ENCODE results near the gene GPRC5D.

GPRC5D gene

DNA sequence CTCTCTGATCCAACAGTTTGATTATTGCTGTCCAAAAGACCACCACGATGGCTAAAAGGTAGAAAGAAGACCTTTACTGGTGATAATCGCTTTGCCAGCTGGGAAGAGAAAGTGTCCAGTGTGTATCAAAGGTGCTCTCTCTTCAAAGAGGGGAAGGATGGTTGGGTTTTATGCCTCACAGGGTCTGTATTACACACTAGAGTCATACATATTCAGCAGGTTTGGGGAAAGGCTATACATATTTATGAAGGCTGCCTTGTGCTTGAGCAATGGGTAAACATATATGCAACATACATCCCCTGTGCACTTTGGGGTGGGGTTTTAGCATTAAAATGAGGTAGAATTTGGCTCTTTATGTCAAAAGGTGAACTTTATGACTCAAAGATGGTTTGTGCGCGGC lies 18.2 kb downstream of the GPRC5D start:
- no peak for DNase-seq

DNA sequence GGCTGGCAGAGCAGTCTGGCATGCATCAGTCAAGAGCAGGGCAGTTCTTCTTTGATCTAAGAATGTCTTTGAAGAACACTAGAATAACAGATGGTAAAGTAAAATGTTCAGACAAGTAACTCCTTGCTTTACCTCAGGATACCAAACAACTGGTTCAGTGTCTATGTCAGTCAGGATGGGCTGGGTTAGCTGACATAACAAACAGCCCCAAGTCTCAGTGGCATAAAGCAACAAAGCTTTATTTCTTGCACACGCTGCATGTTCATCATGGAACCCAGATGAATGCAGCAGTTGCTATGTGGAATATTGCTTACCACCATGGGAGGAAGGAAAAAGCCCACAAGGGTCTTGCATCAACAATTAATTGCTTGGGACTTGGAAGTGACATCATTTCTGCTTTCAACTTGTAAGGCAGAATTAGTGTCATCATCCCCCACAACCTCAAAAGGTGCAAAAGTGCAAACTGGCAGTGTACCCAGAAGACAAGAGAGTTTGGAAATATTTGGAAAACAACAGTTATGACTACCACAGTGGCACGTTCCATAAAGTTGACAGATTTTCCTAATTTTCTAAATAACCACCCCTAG lies 21.2 kb downstream of the GPRC5D start:
- DNase-seq = no peak

DNA sequence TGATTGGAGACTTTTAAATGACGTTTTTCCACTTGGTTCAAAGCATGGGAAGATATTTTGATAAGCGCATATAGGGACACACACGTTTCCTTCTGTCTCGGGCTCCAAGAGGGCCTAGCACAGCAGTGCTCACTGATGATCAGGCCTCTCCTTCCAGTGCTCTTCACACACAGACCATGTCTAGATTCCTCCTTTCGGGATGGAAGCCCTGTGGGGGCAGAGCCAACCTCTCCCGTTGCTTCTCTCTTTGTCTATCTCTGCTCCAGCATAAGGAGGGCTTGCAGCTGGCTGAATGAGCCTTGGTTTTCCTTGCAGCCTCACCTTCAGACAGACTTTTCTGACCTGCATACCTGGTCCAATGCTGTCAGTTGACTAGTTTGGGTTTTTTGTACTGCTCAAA lies 22.3 kb downstream of the GPRC5D start:
- no peak for DNase-seq

DNA sequence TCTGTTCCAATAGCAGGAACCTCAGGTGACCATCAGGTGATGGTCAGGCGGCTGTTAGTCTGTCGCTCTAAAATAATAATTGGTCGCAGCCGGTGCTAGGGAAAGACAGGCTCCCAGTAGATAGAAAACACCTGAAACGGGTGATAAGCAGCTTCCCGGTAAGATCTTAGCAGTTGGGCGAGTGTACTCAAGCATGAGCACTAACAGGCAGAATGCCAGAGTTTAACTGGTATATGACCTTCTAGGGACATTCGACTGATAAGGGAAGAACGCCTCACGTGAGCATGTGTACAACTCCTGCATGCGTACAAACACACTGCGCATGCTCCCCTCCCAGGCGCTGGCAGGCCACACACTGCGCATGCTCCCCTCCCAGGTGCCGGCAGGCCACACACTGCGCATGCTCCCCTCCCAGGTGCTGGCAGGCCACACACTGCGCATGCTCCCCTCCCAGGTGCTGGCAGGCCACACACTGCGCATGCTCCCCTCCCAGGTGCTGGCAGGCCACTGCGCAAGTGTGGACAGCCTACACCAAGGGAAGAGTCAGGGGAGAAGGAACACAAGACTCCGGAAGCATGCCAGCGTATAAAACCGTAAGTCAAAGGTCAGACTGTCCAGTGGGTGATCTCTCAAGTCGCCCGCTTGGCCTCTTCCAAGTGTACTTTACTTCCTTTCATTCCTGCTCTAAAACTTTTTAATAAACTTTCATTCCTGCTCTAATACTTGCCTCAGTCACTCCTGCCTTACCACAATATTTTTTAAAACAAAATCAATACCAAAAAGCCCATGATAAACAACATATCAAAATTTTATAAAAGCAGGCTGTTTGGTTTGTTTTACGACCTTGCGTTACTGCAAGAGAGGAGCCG lies 24.5 kb downstream of the GPRC5D start:
- no peak for DNase-seq

DNA sequence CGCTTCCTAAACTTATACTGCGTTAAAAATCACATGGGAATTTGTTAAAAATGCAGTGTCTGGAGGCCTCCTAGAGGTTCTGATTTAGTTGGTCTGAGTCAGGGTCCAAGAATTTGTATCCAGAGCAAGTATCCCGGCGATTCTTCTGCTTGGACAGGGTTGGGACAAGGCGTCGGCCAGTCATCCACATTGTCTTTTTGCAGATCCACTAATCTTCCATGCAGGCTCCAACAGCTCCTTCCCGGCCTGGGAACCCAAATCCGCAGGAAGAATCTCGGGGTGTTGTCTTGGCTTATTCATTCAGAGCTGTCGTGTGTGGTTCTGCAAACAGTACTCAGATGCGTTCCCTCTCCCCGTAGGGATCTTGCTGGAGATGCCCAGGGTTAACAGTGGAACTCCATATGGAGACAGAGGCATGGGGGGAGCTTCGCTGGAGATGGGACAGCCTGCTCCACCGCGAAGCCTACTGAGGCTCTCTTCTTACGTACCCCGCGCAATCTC lies 25.3 kb downstream of the GPRC5D start:
- DNase-seq = no peak

DNA sequence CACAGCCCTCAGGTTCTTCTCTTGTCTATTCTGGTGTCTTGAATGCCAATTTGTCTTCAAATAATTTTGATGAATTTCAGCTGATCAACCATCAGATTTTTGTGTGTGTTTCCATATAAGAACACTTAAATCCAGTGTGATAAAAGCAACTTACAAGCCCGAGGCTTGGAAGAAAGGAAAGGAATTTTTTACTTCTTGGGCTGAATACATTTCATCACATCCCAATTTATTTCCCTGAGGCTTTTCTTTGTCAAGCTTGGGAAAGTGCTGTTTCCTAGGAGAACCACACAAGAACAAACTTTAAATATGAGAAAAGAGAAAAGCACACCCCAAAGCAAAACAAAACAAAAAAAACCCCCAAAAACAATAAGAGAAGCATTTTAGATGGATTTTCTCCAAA lies 26.6 kb downstream of the GPRC5D start:
- DNase-seq = no peak

DNA sequence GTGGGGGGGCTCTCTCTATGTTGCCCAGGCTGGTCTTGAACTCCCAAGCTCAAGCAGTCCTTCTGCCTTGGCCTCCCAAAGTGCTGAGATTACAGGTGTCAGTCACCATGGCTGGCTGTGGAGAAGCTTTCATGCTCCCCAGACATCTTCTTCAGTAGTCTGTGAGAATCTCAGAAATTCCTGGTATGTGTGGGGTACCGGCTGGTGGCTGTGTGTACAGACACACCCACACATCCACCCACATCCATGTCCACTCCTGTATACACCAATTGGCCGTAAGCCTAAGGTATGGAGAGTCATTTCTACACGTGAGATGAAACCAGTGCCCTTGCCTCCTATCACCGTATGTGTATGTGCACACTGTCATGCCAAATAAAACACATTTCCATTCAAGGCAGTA lies 27.8 kb downstream of the GPRC5D start:
- DNase-seq = no peak

DNA sequence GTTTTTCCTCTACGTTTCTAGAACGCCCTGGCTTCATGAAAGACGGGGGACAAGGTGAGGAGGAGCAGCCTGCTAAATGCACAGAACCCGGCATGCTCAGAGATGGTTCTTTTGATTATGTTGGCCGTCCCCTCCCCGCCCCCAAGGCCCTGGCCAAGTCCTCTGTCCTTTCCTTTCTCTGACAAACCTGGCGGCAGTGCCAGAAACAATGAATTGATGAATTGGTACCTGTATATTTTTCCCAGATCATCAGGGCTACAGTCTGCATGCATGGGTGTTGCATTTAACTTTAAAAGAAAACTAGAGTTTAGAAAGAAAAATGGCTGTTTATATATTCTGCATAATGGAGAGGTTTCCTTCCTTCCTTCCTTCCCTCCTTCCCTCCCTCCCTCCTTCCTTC lies 29.0 kb downstream of the GPRC5D start:
- DNase-seq = no peak

DNA sequence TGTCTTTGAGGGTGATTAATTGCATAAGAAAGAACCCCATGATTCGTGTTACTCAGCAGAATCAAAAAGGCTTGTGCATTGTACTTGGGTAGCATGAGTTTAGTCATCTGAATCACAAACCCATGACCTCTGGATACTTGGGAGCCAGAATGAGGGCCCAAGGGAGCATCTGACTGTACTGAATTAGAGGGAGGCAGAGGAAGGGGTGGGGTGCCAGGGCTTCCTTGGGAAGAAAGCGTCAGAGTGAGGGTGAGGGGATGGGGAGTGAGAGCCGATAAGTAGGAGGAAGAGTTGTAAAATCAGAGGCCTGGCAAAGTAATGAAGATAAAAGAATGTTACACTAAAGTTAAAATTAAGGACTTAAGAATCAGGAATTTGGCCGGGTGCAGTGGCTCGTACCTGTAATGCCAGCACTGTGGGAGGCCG lies 29.8 kb downstream of the GPRC5D start:
- DNase-seq = no peak

DNA sequence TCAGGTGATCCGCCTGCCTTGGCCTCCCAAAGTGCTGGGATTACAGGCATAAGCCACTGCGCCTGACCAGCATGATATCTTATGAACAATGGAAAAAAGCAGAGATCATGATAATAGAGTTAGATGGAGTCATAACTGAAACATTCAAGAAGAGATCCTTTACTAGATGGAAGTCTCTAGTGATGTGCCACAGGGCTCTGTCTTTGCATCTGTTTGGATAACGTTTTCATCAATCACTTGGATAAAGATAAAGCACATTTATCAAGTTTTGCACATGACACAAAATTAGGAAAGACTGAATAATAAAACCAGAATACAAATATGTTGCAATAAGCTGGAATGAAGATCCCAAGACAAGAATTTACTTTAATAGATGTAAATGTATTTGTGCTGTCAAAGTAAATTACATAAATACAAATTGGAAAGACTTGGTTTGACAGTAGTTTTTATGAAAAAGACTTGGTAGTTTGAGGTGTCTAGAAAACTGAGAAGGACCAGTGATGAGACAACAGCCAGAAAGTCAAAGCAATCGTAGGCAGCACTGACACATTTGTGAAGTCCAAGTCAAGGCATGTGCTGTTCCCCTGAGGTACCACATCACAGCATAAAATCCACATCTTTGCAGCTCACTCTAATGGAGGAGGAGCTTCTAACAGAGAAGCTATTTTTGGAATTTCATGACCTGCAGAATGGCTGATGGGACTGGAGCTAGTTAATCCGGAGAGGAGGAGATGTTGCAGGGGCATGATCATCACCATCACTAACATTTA lies 32.1 kb downstream of the GPRC5D start:
- DNase-seq = no peak

DNA sequence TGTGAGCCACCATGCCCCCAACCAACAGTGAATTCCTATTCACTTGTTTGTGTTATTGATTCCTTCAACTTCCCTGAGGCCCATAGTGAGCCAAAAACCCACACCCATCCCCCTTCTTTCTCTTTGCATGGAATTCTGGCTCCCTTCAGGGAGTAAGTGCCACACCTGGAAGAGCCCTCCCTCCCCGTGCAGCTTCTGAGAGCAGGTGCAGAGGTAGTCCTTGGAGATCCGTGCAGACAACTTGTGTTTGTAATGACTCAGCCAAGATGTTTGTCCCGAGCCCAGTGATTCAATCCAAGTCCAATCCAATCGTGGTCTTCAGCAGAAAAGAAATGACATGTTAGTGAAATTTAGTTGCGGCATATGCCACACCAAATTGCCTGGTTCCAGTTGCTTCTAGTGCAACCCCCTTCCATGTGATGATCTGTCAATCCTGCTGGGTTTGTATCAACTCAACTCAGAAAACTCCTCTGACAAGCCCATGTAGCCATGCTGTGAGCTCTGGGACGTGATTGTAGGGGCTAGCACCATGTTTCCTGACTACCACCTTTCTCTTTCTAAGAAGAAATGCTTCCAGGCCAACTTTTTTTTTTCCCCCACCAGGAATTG lies 33.1 kb downstream of the GPRC5D start:
- no peak for DNase-seq

DNA sequence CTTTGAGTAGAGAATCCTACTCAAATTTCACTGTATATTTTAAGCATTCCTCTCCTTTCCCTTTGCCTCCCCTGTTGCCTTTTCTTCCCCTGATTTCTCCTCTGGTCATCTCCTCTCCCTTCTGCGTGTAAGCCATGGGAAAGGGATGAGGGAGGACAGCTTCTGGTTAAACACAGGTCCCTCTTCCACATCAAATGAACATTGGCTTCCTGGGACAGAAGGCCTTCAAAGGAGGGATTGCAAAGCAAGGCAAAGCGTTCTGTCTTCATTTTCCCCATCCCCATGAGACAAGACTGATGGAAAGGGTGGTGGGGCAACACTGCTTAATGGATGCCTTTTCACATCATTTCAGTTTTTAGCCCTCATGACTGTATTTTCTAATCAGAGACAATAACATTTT lies 34.5 kb downstream of the GPRC5D start:
- no peak for DNase-seq

DNA sequence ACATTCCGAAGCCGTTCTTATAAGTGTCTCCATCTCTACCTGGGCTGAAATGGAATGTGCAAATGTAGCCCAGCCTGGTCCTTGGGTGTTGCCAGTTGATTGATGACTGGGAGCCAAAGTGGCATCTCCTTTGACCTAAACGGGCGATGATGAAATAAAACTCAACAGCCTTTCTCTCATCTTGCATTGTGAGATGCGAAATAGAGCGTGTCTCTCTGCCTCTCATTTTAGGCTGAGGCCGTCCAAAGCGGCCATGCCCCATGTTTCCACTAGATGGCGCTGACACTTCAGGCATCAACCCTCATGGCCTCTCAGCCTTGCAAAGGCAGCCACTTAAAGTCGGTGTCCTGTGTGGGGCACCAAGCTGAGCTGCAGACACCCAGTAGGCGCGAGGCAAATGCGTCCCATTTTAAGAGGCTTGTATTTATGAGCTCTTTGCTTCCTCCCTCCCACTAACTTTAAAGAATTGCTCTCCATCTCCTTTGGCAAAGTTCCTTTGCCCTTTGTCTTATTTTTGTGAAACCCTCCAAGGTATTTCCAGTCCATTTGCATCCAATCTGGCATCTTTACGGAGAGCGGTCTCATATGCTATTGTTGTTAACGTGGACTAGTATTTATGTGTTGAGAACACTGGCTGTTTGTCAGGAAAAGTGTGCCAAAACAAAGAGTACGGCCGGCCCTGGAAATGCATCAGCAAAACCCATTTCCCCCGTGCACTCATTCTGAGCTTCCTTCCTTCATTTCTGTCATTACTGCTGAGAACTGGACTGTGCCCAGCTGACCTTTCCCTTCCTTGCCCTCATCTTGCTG lies 35.6 kb downstream of the GPRC5D start:
- peak; percentile 49 for DNase-seq

DNA sequence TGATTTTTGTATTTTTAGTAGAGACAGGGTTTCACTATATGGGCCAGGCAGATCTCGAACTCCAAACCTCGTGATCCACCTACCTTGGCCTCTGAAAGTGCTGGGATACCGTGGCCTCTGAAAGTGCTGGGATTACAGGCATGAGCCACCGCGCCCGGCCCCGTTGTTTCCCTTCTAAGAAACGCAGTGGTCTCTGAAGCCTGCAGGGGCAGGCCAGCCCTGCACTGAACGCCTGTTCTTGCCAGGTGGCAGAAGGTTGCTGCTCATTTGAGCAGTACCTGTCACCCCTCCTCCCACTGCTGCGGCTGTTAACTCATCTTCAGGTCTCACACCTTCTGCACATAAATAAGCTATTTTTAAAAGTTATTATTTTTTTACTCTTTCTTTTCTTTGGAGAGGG lies 36.3 kb downstream of the GPRC5D start:
- no peak for DNase-seq

DNA sequence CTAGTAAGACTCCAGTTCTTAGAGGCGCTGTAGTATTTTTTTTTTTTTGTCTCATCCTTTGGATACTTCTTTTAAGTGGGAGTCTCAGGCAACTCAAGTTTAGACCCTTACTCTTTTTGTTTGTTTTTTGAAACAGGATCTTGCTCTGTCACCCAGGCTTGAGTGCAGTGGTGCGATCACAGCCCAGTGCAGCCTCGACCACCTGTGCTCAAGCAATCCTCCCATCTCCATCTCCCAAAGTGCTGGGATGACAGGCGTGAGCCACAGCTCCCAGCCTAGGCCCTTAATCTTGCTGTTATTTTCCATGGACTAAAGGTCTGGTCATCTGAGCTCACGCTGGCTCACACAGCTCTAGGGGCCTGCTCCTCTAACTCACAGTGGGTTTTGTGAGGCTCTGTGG lies 39.3 kb downstream of the GPRC5D start:
- no peak for DNase-seq

DNA sequence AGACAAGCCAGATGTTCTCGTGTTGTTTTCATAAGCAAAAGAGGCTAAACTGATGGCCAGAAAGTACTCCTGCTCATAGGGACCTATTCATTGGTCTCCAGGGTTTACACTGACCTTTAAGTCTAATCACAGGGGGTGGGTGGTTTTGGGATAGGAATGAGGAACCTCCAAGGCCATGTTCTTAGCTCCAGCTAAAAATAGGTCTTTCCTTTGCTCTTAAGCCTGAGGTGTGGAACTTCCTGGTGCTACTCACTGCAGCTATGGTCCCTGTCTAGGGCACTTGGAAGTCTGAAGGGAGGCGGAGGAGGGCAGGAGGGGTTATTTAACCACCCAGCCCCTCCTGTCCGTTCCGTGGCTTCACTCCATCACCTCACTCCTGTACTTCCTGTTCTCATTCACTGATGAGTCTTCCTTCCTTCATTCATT lies 42.0 kb downstream of the GPRC5D start:
- DNase-seq = no peak

DNA sequence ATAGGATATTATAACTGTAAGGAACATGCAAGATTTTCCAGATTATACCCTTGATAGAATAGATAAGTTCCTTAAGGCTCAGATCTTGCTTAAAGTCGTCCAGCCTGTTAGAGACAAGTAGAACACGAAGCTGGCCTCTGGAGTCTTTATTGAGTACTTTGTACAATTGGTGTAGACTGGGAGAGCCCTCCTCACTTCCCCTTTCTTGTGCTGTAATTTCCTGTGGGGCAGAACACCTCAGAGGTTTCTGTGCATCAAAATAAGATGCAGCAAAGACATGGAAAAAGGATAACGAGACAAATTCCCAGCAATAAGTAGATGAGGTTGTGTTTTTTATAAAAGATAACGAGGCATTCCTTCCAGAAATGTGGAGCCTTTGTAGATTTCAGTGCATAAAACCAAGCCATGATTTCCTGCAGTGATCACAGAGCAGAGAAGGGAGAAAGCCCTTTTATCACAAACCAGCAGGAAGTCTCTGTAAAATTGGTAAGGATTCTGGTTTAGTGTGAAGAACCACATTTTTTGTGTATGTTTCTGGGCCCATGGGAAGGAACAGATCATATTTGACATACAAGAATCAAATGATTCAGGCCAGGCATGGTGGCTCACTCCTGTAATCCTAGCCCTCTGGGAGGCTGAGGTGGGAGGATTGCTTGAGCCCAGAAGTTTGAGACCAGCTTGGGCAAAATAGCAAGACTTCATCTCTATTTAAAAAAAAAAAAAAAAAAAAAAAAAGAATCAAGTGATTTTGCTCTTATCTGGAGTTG lies 42.6 kb downstream of the GPRC5D start:
- no peak for DNase-seq

DNA sequence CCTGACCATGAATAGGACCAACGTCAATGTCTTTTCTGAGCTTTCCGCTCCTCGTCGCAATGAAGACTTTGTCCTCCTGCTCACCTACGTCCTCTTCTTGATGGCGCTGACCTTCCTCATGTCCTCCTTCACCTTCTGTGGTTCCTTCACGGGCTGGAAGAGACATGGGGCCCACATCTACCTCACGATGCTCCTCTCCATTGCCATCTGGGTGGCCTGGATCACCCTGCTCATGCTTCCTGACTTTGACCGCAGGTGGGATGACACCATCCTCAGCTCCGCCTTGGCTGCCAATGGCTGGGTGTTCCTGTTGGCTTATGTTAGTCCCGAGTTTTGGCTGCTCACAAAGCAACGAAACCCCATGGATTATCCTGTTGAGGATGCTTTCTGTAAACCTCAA lies 43.3 kb downstream of the GPRC5D start:
- no peak for DNase-seq

DNA sequence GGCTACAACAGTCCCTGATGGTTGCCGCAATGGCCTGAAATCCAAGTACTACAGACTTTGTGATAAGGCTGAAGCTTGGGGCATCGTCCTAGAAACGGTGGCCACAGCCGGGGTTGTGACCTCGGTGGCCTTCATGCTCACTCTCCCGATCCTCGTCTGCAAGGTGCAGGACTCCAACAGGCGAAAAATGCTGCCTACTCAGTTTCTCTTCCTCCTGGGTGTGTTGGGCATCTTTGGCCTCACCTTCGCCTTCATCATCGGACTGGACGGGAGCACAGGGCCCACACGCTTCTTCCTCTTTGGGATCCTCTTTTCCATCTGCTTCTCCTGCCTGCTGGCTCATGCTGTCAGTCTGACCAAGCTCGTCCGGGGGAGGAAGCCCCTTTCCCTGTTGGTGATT lies 43.7 kb downstream of the GPRC5D start:
- DNase-seq = no peak

DNA sequence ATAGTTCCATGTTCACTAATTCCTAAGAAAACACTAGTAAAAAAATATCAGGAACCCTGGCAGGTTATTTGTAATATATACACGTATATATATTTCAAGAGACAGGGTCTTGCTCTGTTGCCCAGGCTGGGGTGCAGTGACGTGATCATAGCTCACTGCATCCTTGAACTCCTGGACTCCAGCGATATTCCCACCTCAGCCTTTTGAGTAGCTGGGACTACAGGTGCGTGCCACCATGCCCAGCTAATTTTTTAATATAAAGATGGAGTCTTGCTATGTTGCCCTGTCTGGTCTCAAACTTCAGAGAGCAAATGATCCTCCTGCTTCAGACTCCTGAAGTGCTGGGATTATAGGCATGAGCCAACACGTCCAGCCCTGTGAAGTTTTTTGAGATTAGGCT lies 44.4 kb downstream of the GPRC5D start:
- no peak for DNase-seq
